Stomach (tissue), 9 donors: Measurements from ENCODE around the gene INSM1. TPM values are rescaled to one million over a fixed set of nuclear protein-coding genes. Genes with fewer than 3 reads are reported as not detected.

Experiments
- DNase-seq, 2 donors: peaks; one replicate each; pipeline versions ENCODE4 v3.0.0 to v3.0.0-alpha.2; 2013 to 2019
- H3K27ac ChIP-seq, 5 donors: fragments of 200-600 bp in 4 of 5; sonication (generic) in 4 of 5; one replicate each; pipeline ENCODE4 v1.5.1; 2013 to 2019; ENCODE audit warnings: mild to moderate bottlenecking in 1 of 5, moderate library complexity in 1 of 5
- H3K27me3 ChIP-seq, 3 donors: fragments of 200-600 bp; sonication (generic); one replicate each; pipeline ENCODE4 v1.5.1; 2017 to 2019; ENCODE audit warnings: mixed run types in 1 of 3
- H3K36me3 ChIP-seq, 4 donors: fragments of 200-600 bp; sonication (generic); 1 replicate in 3 of 4; 2 replicates in 1 of 4; pipeline ENCODE4 v1.5.1; 2016 to 2019
- H3K4me1 ChIP-seq, 4 donors: fragments of 200-600 bp; sonication (generic); one replicate each; pipeline ENCODE4 v1.5.1; 2016 to 2019
- H3K4me3 ChIP-seq, 4 donors: fragments of 200-600 bp; sonication (generic) in 3 of 4; one replicate each; pipeline ENCODE4 v1.5.1; 2016 to 2019; ENCODE audit warnings: mild to moderate bottlenecking in 1 of 4
- H3K9me3 ChIP-seq, 4 donors: fragments of 200-600 bp; sonication (generic); one replicate each; pipeline ENCODE4 v1.5.1; 2016 to 2019
- EP300 ChIP-seq: sonication (generic); formaldehyde crosslinking; IDR thresholded peaks from one replicate; pipeline ENCODE4 v1.6.1; 2017; ENCODE audit warnings: antibody characterized with exemption
- POLR2A ChIP-seq, 4 donors: fragments of 450-650 bp; IDR thresholded peaks; one replicate each; pipeline ENCODE4 v1.6.1; 2016; ENCODE audit warnings: antibody characterized with exemption in 4 of 4, control low read depth in 2 of 4, mild to moderate bottlenecking in 1 of 4, moderate library complexity in 1 of 4
- POLR2AphosphoS5 ChIP-seq, 3 donors: sonication (generic); formaldehyde crosslinking; IDR thresholded peaks; one replicate each; pipeline ENCODE4 v1.6.1; 2016; ENCODE audit warnings: antibody characterized with exemption in 3 of 3
- WGBS, 5 donors: extraction: QIAGEN DNeasy Blood & Tissue Kit in 3 of 5; methylation state at CpG; one replicate each; pipeline versions ENCODE4 v1.1.5 to v1.1.7; 2013 to 2018; 5-methylcytosine and 5-hydroxymethylcytosine counted together
- intact Hi-C: fragments of 100-400 bp; cut with DNase I; formaldehyde crosslinking; loops from one replicate; pipeline ENCODE4 v1.15.1; 2023; ENCODE audit warnings: low total_unique reads
- polyA plus RNA-seq, 3 donors: library from polyadenylated mRNA; stranded (reverse); fragments of 200-250 nt; gene quantifications; one replicate each; pipeline ENCODE4 v1.2.3, GENCODE V29; 2013
- total RNA-seq, 5 donors: library from RNA; depleted of rRNA; stranded (reverse); fragments of >200 nt; gene quantifications; one replicate each; pipeline versions ENCODE4 v1.1.0 to v1.2.3, GENCODE V29; 2014 to 2016
- TF ChIP-seq, protein P1 (sequence below), 7 experiments: fragments of 450-650 bp in 4 of 7; fragments of 200-600 bp in 3 of 7; sonication (generic) in 3 of 7; IDR thresholded peaks; one replicate each; pipeline ENCODE4 v1.5.1; 2016 to 2019; ENCODE audit warnings: antibody characterized with exemption in 7 of 7, control low read depth in 2 of 7, mild to moderate bottlenecking in 1 of 7
- donor health status: healthy with polysubstance abuse.
- donor health status: Bipolar disorder and iron deficiency.
- donor health status: healthy.

Gene INSM1
- total and polyA plus RNA-seq, 8 donors = 0.48 to 23.2 (median 2.0) TPM; not detected in 3

GRCh38 chr20:20370094-20370575 lies 2.2 kb downstream of the INSM1 start:
- no peak for DNase-seq
- Histone ChIP-seq H3K4me1 (peaks cover 27 to 39% (median 33%) of the 10 kb centered on the region in 4 donors), H3K27ac (no peak overlapping the region), H3K9me3 (no peaks in the 10 kb centered on the region), H3K36me3 (no peaks in the 10 kb centered on the region), H3K27me3 (peaks cover 24 to 100% (median 79%) of the 10 kb centered on the region in 3 donors), H3K4me3 (peak overlapping the region; percentile 32 to 52 (median 40))
- TF ChIP-seq POLR2AphosphoS5 (IDR thresholded peaks at IDR 0.05) = no peak
- TF ChIP-seq, protein P1, sequence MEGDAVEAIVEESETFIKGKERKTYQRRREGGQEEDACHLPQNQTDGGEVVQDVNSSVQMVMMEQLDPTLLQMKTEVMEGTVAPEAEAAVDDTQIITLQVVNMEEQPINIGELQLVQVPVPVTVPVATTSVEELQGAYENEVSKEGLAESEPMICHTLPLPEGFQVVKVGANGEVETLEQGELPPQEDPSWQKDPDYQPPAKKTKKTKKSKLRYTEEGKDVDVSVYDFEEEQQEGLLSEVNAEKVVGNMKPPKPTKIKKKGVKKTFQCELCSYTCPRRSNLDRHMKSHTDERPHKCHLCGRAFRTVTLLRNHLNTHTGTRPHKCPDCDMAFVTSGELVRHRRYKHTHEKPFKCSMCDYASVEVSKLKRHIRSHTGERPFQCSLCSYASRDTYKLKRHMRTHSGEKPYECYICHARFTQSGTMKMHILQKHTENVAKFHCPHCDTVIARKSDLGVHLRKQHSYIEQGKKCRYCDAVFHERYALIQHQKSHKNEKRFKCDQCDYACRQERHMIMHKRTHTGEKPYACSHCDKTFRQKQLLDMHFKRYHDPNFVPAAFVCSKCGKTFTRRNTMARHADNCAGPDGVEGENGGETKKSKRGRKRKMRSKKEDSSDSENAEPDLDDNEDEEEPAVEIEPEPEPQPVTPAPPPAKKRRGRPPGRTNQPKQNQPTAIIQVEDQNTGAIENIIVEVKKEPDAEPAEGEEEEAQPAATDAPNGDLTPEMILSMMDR (IDR thresholded peaks at IDR 0.05) = no peak
- TF ChIP-seq EP300 = no peak
- no peak for TF ChIP-seq POLR2A (IDR thresholded peaks at IDR 0.05)
- WGBS, 5 donors = 12 to 19% (median 16%) methylated on average over 10 of the region's 10 CpGs
- intact Hi-C loops = no loop called here

DNA sequence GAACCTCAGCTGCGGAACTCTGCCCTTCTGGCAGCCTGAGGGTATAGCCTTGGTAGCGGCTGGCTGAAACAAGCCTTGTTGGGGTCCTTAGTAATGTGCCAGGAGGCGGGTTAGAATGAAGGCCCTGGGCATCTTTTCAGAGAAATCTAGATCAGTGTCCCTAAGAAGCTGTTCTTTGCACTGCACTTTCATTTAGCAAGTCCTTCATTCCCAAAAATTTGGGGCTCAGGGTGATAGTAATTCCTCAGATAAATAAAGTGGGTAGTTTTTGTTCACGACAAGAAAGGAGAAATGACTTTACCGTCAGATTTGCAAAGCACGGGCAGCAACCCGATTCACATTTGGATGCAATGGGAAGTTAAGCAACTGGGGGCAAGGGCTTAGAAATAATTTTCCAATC lies 3.2 kb downstream of the INSM1 start:
- Histone ChIP-seq H3K27me3 (peaks cover 21 to 100% (median 70%) of the 10 kb centered on the region in 3 donors), H3K4me3 (no peak overlapping the region), H3K36me3 (no peaks in the 10 kb centered on the region), H3K9me3 (no peaks in the 10 kb centered on the region), H3K4me1 (peaks cover 27 to 36% (median 33%) of the 10 kb centered on the region in 4 donors), H3K27ac (no peak overlapping the region)
- TF ChIP-seq POLR2AphosphoS5 (IDR thresholded peaks at IDR 0.05) (no peak), POLR2A (IDR thresholded peaks at IDR 0.05) (no peak), EP300 (no peak)
- TF ChIP-seq, protein P1 (IDR thresholded peaks at IDR 0.05) = no peak
- WGBS, 5 donors = 29 to 39% (median 34%) methylated on average over 7 of the region's 7 CpGs
- intact Hi-C loops = no loop called here
- DNase-seq = no peak

- no peak for DNase-seq
- H3K36me3 ChIP-seq = no peaks in the 10 kb centered on the region
- no peaks in the 10 kb centered on the region for H3K9me3 ChIP-seq
- no peak overlapping the region for H3K4me3 ChIP-seq
- no peak overlapping the region for H3K27ac ChIP-seq
- TF ChIP-seq, protein P1 (IDR thresholded peaks at IDR 0.05) = no peak
- no peak for TF ChIP-seq POLR2A (IDR thresholded peaks at IDR 0.05)
- no peak for TF ChIP-seq POLR2AphosphoS5 (IDR thresholded peaks at IDR 0.05)
- TF ChIP-seq EP300 = no peak
- 26 to 43% (median 33%) methylated on average over 3 of the region's 3 CpGs for WGBS, 5 donors
- H3K4me1 ChIP-seq = peaks cover 27 to 31% (median 28%) of the 10 kb centered on the region in 4 donors
- intact Hi-C loops = no loop called here
- H3K27me3 ChIP-seq = peaks cover 21 to 96% (median 64%) of the 10 kb centered on the region in 3 donors
Measured at GRCh38 chr20:20371681-20372080, 3.8 kb downstream of the INSM1 start.

GRCh38 chr20:20373091-20373571 lies 5.2 kb downstream of the INSM1 start:
- no peaks in the 10 kb centered on the region for H3K36me3 ChIP-seq
- H3K4me3 ChIP-seq = no peak overlapping the region
- TF ChIP-seq EP300 (no peak), POLR2A (IDR thresholded peaks at IDR 0.05) (no peak), POLR2AphosphoS5 (IDR thresholded peaks at IDR 0.05) (no peak)
- TF ChIP-seq, protein P1 (IDR thresholded peaks at IDR 0.05) = no peak
- DNase-seq = peak in 1 of 2 donors; percentile 41
- H3K27me3 ChIP-seq = peaks cover 13 to 82% (median 50%) of the 10 kb centered on the region in 3 donors
- H3K9me3 ChIP-seq = no peaks in the 10 kb centered on the region
- no peak overlapping the region for H3K27ac ChIP-seq
- 48 to 55% (median 51%) methylated on average over 11 to 17 of the region's 17 CpGs for WGBS, 5 donors
- peaks cover 13 to 17% (median 14%) of the 10 kb centered on the region in 4 donors for H3K4me1 ChIP-seq
- intact Hi-C loops = no loop called here
